Trophoblast cell (in vitro differentiated cells and primary cell): ENCODE results near the gene CFAP90.

ENCODE experiments used
- DNase-seq, 2 donors: peaks; one replicate each; pipeline ENCODE4 v3.0.0-alpha.2; 2016
- H2AFZ ChIP-seq: 2 replicates; pipeline ENCODE4 v1.6.1; 2013; ENCODE audit warnings: low read length, moderate library complexity, mild to moderate bottlenecking; ENCODE audit not compliant: insufficient read depth, poor library complexity
- H2AK5ac ChIP-seq: 2 replicates; pipeline ENCODE4 v1.6.1; 2013; ENCODE audit warnings: mild to moderate bottlenecking, low read length
- H2BK120ac ChIP-seq: 2 replicates; pipeline ENCODE4 v1.6.1; 2013; ENCODE audit warnings: low read length, mild to moderate bottlenecking, moderate library complexity; ENCODE audit not compliant: insufficient read depth, poor library complexity
- H2BK12ac ChIP-seq: 2 replicates; pipeline ENCODE4 v1.6.1; 2013; ENCODE audit warnings: mild to moderate bottlenecking, low read length, moderate library complexity
- H2BK5ac ChIP-seq: 2 replicates; pipeline ENCODE4 v1.6.1; 2013; ENCODE audit warnings: low read length, low read depth, moderate library complexity, mild to moderate bottlenecking; ENCODE audit not compliant: poor library complexity
- H3K14ac ChIP-seq: 2 replicates; pipeline ENCODE4 v1.6.1; 2013; ENCODE audit warnings: mild to moderate bottlenecking, low read length
- H3K18ac ChIP-seq: 2 replicates; pipeline ENCODE4 v1.6.1; 2013; ENCODE audit warnings: mild to moderate bottlenecking, low read length
- H3K23ac ChIP-seq: 2 replicates; pipeline ENCODE4 v1.6.1; 2013; ENCODE audit warnings: low read length
- H3K27ac ChIP-seq: 2 replicates; pipeline ENCODE4 v1.5.1; 2013; ENCODE audit warnings: low read depth, mild to moderate bottlenecking, inconsistent platforms, low read length, moderate library complexity
- H3K27me3 ChIP-seq: 2 replicates; pipeline ENCODE4 v1.6.1; 2013; ENCODE audit warnings: inconsistent platforms, mild to moderate bottlenecking, low read length, moderate library complexity; ENCODE audit not compliant: insufficient read depth
- H3K36me3 ChIP-seq, 2 experiments: 1 replicate in 1 of 2; 2 replicates in 1 of 2; pipeline ENCODE4 v1.6.1; 2013; ENCODE audit warnings: low read length in 2 of 2, mild to moderate bottlenecking in 2 of 2, moderate library complexity in 1 of 2; ENCODE audit not compliant: insufficient read depth in 2 of 2, control insufficient read depth in 1 of 2
- H3K4ac ChIP-seq: 2 replicates; pipeline ENCODE4 v1.6.1; 2013; ENCODE audit warnings: low read depth, mild to moderate bottlenecking, low read length, moderate library complexity
- H3K4me1 ChIP-seq, 2 experiments: 1 replicate in 1 of 2; 2 replicates in 1 of 2; pipeline ENCODE4 v1.6.1; 2013; ENCODE audit warnings: low read length in 2 of 2, mild to moderate bottlenecking in 2 of 2, moderate library complexity in 1 of 2; ENCODE audit not compliant: insufficient read depth in 2 of 2, control insufficient read depth in 1 of 2
- H3K4me2 ChIP-seq: 2 replicates; pipeline ENCODE4 v1.6.1; 2013; ENCODE audit warnings: inconsistent platforms, mild to moderate bottlenecking, low read length, moderate library complexity
- H3K4me3 ChIP-seq: 2 replicates; pipeline ENCODE4 v1.5.1; 2013; ENCODE audit warnings: mild to moderate bottlenecking, low read depth, low read length, inconsistent platforms
- H3K79me1 ChIP-seq: one replicate; pipeline ENCODE4 v1.6.1; 2013; ENCODE audit warnings: low read length
- H3K79me2 ChIP-seq: 2 replicates; pipeline ENCODE4 v1.6.1; 2013; ENCODE audit warnings: low read length, mild to moderate bottlenecking; ENCODE audit not compliant: control insufficient read depth, insufficient read depth, poor library complexity
- H3K9ac ChIP-seq: 2 replicates; pipeline ENCODE4 v1.6.1; 2013; ENCODE audit warnings: mild to moderate bottlenecking, low read length
- H3K9me3 ChIP-seq: 2 replicates; pipeline ENCODE4 v1.6.1; 2013; ENCODE audit warnings: low read depth, mild to moderate bottlenecking, control low read depth, inconsistent platforms, low read length; ENCODE audit not compliant: insufficient read depth
- H4K12ac ChIP-seq: 2 replicates; pipeline ENCODE4 v1.6.1; 2013; ENCODE audit warnings: low read depth, mild to moderate bottlenecking, low read length, moderate library complexity
- H4K8ac ChIP-seq: 2 replicates; pipeline ENCODE4 v1.6.1; 2013; ENCODE audit warnings: low read depth, mild to moderate bottlenecking, low read length, moderate library complexity
- H4K91ac ChIP-seq: one replicate; pipeline ENCODE4 v1.6.1; 2013; ENCODE audit warnings: low read depth, mild to moderate bottlenecking, low read length, moderate library complexity
- WGBS: extraction: QIAGEN DNeasy Blood & Tissue Kit; methylation state at CpG from one replicate; pipeline ENCODE4 v1.1.7; 2013; ENCODE audit warnings: missing lambda C conversion rate; ENCODE audit not compliant: insufficient read length, insufficient coverage; ENCODE audit errors: extremely low coverage; 5-methylcytosine and 5-hydroxymethylcytosine counted together

Gene CFAP90

GRCh38 chr5:7822449-7822848 lies 28.5 kb downstream of the CFAP90 start:
- WGBS: no CpG with 5 or more reads among the region's 3 CpGs
- H2BK12ac ChIP-seq: no peak overlapping the region
- no peak overlapping the region for H3K9ac ChIP-seq
- no peak overlapping the region for H3K4ac ChIP-seq
- no peak overlapping the region for H3K18ac ChIP-seq
- no peak for DNase-seq
- no peak overlapping the region for H2AK5ac ChIP-seq
- no peak overlapping the region for H2AFZ ChIP-seq
- H4K91ac ChIP-seq: no peak overlapping the region
- H3K4me1 ChIP-seq: peaks cover 4 to 5% of the 10 kb centered on the region in 2 experiments
- no peak overlapping the region for H3K27ac ChIP-seq
- H3K79me2 ChIP-seq: no peaks in the 10 kb centered on the region
- no peak overlapping the region for H3K14ac ChIP-seq
- H3K36me3 ChIP-seq: no peaks in the 10 kb centered on the region
- H3K79me1 ChIP-seq: no peaks in the 10 kb centered on the region
- no peak overlapping the region for H3K4me2 ChIP-seq
- no peak overlapping the region for H4K8ac ChIP-seq
- H2BK120ac ChIP-seq: no peak overlapping the region
- no peak overlapping the region for H4K12ac ChIP-seq
- no peak overlapping the region for H3K4me3 ChIP-seq
- no peak overlapping the region for H3K23ac ChIP-seq
- H3K27me3 ChIP-seq: no peaks in the 10 kb centered on the region
- no peak overlapping the region for H2BK5ac ChIP-seq
- peaks cover 4% of the 10 kb centered on the region for H3K9me3 ChIP-seq

- DNase-seq: no peak
- no peak overlapping the region for H2BK120ac ChIP-seq
- H3K79me2 ChIP-seq: no peaks in the 10 kb centered on the region
- H3K79me1 ChIP-seq: no peaks in the 10 kb centered on the region
- no peak overlapping the region for H2AFZ ChIP-seq
- no peak overlapping the region for H3K4ac ChIP-seq
- no peak overlapping the region for H3K4me2 ChIP-seq
- no peak overlapping the region for H2BK12ac ChIP-seq
- H3K9ac ChIP-seq: no peak overlapping the region
- no peak overlapping the region for H3K14ac ChIP-seq
- no peak overlapping the region for H3K23ac ChIP-seq
- H2AK5ac ChIP-seq: no peak overlapping the region
- no peak overlapping the region for H3K18ac ChIP-seq
- no peak overlapping the region for H3K4me3 ChIP-seq
- WGBS: no CpG with 5 or more reads among the region's 9 CpGs
- H4K8ac ChIP-seq: no peak overlapping the region
- no peak overlapping the region for H4K12ac ChIP-seq
- H3K9me3 ChIP-seq: no peaks in the 10 kb centered on the region
- H3K36me3 ChIP-seq: no peaks in the 10 kb centered on the region
- no peak overlapping the region for H3K27ac ChIP-seq
- H3K27me3 ChIP-seq: no peaks in the 10 kb centered on the region
- no peak overlapping the region for H2BK5ac ChIP-seq
- no peak overlapping the region for H4K91ac ChIP-seq
- peaks cover 3 to 5% of the 10 kb centered on the region in 2 experiments for H3K4me1 ChIP-seq
These were observed 34.4 kb downstream of the CFAP90 start for GRCh38 chr5:7816535-7816901.

GRCh38 chr5:7815892-7816534 lies 34.9 kb downstream of the CFAP90 start:
- Histone ChIP-seq H3K9ac (no peak overlapping the region), H4K8ac (peak overlapping the region; percentile 39), H3K36me3 (no peaks in the 10 kb centered on the region), H3K79me2 (no peaks in the 10 kb centered on the region), H4K91ac (no peak overlapping the region), H4K12ac (no peak overlapping the region), H3K4me2 (no peak overlapping the region), H2AFZ (peak overlapping the region; percentile 15), H2BK120ac (no peak overlapping the region), H3K4me3 (no peak overlapping the region), H3K27ac (no peak overlapping the region), H2BK5ac (no peak overlapping the region), H3K4ac (no peak overlapping the region), H3K9me3 (no peaks in the 10 kb centered on the region), H3K23ac (no peak overlapping the region), H3K79me1 (no peaks in the 10 kb centered on the region), H3K14ac (no peak overlapping the region), H3K18ac (no peak overlapping the region), H2AK5ac (no peak overlapping the region), H3K27me3 (no peaks in the 10 kb centered on the region), H3K4me1 (peaks cover 0 to 2% of the 10 kb centered on the region in 2 experiments), H2BK12ac (no peak overlapping the region)
- DNase-seq: peak; percentile 64 to 78
- no CpG with 5 or more reads among the region's 12 CpGs for WGBS

- Histone ChIP-seq H4K12ac (no peak overlapping the region), H2BK12ac (no peak overlapping the region), H3K4me3 (no peak overlapping the region), H3K4ac (no peak overlapping the region), H2AK5ac (no peak overlapping the region), H2BK5ac (no peak overlapping the region), H4K8ac (no peak overlapping the region), H2AFZ (no peak overlapping the region), H3K23ac (no peak overlapping the region), H3K27me3 (no peaks in the 10 kb centered on the region), H3K18ac (no peak overlapping the region), H2BK120ac (no peak overlapping the region), H3K9me3 (no peaks in the 10 kb centered on the region), H3K14ac (no peak overlapping the region), H3K4me1 (peaks cover 0 to 2% of the 10 kb centered on the region in 2 experiments), H3K79me1 (no peaks in the 10 kb centered on the region), H3K9ac (no peak overlapping the region), H3K36me3 (no peaks in the 10 kb centered on the region), H3K4me2 (no peak overlapping the region), H3K79me2 (no peaks in the 10 kb centered on the region), H4K91ac (no peak overlapping the region), H3K27ac (no peak overlapping the region)
- DNase-seq: peak; percentile 64 to 80
- no CpG with 5 or more reads among the region's 10 CpGs for WGBS
These were observed 36.1 kb downstream of the CFAP90 start for GRCh38 chr5:7814816-7815215.
